Esophagus muscularis mucosa (tissue), 4 donors: ENCODE measurements around the gene UNC5A. TPM values are rescaled to one million over a fixed set of nuclear protein-coding genes. Genes with fewer than 3 reads are reported as not detected.
A peak's percentile ranks its signal among the peaks of the same experiment; 100 is the strongest.
"Not testable (repeated sequence)": the region's sequence is repeated elsewhere in the genome, so short reads cannot be mapped to it uniquely, and the experiment has no call there.

Source experiments
- DNase-seq: peaks from one replicate; pipeline ENCODE4 v3.0.0-alpha.2; 2017; ENCODE audit errors: extremely low spot score
- H3K27ac ChIP-seq, 4 donors: fragments of 200-600 bp; sonication (generic); replicated peaks in 1 of 4; 1 replicate in 3 of 4; 2 replicates in 1 of 4; pipeline ENCODE4 v1.5.1; 2016 to 2019; ENCODE audit warnings: mild to moderate bottlenecking in 1 of 4
- H3K27me3 ChIP-seq, 4 donors: fragments of 200-600 bp; sonication (generic); one replicate each; pipeline versions ENCODE4 v1.5.1 to v1.6.0; 2016 to 2019
- H3K36me3 ChIP-seq, 4 donors: fragments of 200-600 bp; sonication (generic); one replicate each; pipeline ENCODE4 v1.5.1; 2016 to 2019
- H3K4me1 ChIP-seq, 4 donors: fragments of 200-600 bp; sonication (generic); one replicate each; pipeline ENCODE4 v1.5.1; 2016 to 2019
- H3K4me3 ChIP-seq, 4 donors: fragments of 200-600 bp; sonication (generic); 1 replicate in 2 of 4; 2 replicates in 2 of 4; pipeline ENCODE4 v1.5.1; 2016 to 2019; ENCODE audit warnings: mild to moderate bottlenecking in 4 of 4, moderate library complexity in 1 of 4
- H3K9me3 ChIP-seq, 4 donors: fragments of 200-600 bp; sonication (generic); 1 replicate in 3 of 4; 2 replicates in 1 of 4; pipeline ENCODE4 v1.5.1; 2016 to 2019
- EP300 ChIP-seq: sonication (generic); formaldehyde crosslinking; IDR thresholded peaks from one replicate; pipeline ENCODE4 v1.6.1; 2017; ENCODE audit warnings: antibody characterized with exemption
- POLR2A ChIP-seq: fragments of 450-650 bp; IDR thresholded peaks from one replicate; pipeline ENCODE4 v1.6.1; 2017; ENCODE audit warnings: antibody characterized with exemption, moderate library complexity, mild to moderate bottlenecking, low read depth
- POLR2AphosphoS5 ChIP-seq, 2 donors: sonication (generic); formaldehyde crosslinking; IDR thresholded peaks; one replicate each; pipeline ENCODE4 v1.6.1; 2017; ENCODE audit warnings: antibody characterized with exemption in 2 of 2
- WGBS: methylation state at CpG from one replicate; pipeline ENCODE4 v1.1.5; 2018; 5-methylcytosine and 5-hydroxymethylcytosine counted together
- intact Hi-C: fragments of 100-400 bp; cut with DNase I; formaldehyde crosslinking; loops from one replicate; pipeline ENCODE4 v1.15.1; 2023
- total RNA-seq, 4 donors: library from RNA; depleted of rRNA; stranded (reverse); fragments of >200 nt; gene quantifications; one replicate each; pipeline versions ENCODE4 v1.1.0 to v1.2.1, GENCODE V29; 2016
- TF ChIP-seq, protein P1 (sequence below), 3 experiments: fragments of 200-600 bp in 2 of 3; fragments of 450-650 bp in 1 of 3; sonication (generic) in 2 of 3; IDR thresholded peaks; one replicate each; pipeline ENCODE4 v1.5.1; 2017 to 2019; ENCODE audit warnings: antibody characterized with exemption in 3 of 3, mild to moderate bottlenecking in 2 of 3, moderate library complexity in 1 of 3

UNC5A gene
- total RNA-seq, 4 donors from 2014 or later = not detected

DNA sequence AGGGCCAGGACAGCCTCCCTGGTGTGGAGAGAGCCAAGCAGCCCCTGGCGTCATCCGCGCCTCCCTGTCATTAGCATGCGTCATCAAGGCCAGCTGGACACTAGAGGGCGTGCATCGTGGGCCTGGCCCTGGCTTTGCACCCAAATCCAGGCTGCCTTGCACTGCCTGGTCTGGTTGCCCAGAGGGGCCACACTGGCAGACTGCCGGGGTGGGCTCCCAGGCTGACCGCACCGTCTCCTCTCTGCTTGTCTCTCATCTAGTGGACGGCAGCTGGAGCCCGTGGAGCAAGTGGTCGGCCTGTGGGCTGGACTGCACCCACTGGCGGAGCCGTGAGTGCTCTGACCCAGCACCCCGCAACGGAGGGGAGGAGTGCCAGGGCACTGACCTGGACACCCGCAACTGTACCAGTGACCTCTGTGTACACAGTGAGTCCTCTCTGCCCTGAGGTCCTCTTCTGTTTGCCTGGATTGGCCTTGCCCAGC lies 59.8 kb downstream of the UNC5A start:
- no CpG with 5 or more reads among the region's 17 CpGs for WGBS
- Histone ChIP-seq H3K27ac (no peak overlapping the region), H3K4me3 (no peak overlapping the region), H3K4me1 (no peaks in the 10 kb centered on the region), H3K36me3 (no peaks in the 10 kb centered on the region), H3K9me3 (no peaks in the 10 kb centered on the region), H3K27me3 (peaks cover 0 to 70% (median 0%) of the 10 kb centered on the region in 4 donors)
- DNase-seq = no peak
- TF ChIP-seq EP300 = no peak
- TF ChIP-seq, protein P1, sequence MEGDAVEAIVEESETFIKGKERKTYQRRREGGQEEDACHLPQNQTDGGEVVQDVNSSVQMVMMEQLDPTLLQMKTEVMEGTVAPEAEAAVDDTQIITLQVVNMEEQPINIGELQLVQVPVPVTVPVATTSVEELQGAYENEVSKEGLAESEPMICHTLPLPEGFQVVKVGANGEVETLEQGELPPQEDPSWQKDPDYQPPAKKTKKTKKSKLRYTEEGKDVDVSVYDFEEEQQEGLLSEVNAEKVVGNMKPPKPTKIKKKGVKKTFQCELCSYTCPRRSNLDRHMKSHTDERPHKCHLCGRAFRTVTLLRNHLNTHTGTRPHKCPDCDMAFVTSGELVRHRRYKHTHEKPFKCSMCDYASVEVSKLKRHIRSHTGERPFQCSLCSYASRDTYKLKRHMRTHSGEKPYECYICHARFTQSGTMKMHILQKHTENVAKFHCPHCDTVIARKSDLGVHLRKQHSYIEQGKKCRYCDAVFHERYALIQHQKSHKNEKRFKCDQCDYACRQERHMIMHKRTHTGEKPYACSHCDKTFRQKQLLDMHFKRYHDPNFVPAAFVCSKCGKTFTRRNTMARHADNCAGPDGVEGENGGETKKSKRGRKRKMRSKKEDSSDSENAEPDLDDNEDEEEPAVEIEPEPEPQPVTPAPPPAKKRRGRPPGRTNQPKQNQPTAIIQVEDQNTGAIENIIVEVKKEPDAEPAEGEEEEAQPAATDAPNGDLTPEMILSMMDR (IDR thresholded peaks at IDR 0.05) = peak in 1 of 3 experiments; percentile 15
- intact Hi-C loops = no loop called here

DNA sequence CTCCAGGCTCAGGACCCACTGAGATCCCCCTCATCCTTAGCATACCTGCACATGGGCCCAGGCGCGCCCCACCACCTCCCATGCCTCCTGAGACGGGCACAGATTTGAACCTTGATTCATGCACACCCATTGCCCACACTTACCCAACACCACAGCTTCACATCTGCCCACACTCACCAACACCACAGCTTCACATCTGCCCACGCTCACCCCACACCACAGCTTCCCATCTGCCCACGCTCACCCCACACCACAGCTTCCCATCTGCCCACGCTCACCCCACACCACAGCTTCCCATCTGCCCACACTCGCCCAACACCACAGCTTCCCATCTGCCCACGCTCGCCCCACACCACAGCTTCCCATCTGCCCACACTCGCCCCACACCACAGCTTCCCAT lies 60.3 kb downstream of the UNC5A start:
- 88% methylated on average over 10 of the region's 10 CpGs for WGBS
- H3K4me1 ChIP-seq = not testable (repeated sequence)
- peaks cover 0 to 69% (median 0%) of the 10 kb centered on the region in 4 donors for H3K27me3 ChIP-seq

DNA sequence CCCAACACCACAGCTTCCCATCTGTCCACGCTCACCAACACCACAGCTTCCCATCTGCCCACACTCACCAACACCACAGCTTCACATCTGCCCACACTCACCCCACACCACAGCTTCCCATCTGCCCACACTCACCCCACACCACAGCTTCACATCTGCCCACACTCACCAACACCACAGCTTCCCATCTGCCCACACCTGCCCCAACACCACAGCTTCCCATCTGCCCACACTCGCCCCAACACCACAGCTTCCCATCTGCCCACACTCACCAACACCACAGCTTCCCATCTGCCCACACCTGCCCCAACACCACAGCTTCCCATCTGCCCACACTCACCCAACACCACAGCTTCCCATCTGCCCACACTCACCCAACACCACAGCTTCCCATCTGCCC lies 62.2 kb downstream of the UNC5A start:
- H3K27ac ChIP-seq, H3K36me3 ChIP-seq, H3K9me3 ChIP-seq, H3K4me1 ChIP-seq, H3K4me3 ChIP-seq, DNase-seq, intact Hi-C loops: not testable (repeated sequence)
- peaks cover 0 to 69% (median 0%) of the 10 kb centered on the region in 4 donors for H3K27me3 ChIP-seq
- 75% methylated on average over 2 of the region's 2 CpGs for WGBS

More for the DNA sequence above, 60.3 kb downstream of the UNC5A start:
- intact Hi-C loops, H3K4me3 ChIP-seq, H3K9me3 ChIP-seq, DNase-seq, H3K27ac ChIP-seq, H3K36me3 ChIP-seq: not testable (repeated sequence)

DNA sequence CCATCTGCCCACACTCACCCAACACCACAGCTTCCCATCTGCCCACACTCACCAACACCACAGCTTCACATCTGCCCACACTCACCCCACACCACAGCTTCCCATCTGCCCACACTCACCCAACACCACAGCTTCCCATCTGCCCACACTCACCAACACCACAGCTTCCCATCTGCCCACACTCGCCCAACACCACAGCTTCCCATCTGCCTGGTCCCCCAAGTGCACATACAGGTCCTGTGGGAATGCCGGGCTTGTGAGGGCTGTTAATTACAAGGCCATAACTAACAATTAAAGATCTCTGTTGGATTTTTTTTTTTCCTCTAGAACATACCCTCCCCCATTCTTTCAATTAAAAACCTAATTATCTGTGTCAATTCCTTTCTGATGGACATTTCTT lies 62.7 kb downstream of the UNC5A start:
- H3K36me3 ChIP-seq, H3K4me3 ChIP-seq, H3K27ac ChIP-seq, H3K9me3 ChIP-seq, DNase-seq, H3K4me1 ChIP-seq, intact Hi-C loops: not testable (repeated sequence)
- WGBS = 69% methylated on average over 2 of the region's 2 CpGs
- peaks cover 0 to 69% (median 0%) of the 10 kb centered on the region in 4 donors for H3K27me3 ChIP-seq

DNA sequence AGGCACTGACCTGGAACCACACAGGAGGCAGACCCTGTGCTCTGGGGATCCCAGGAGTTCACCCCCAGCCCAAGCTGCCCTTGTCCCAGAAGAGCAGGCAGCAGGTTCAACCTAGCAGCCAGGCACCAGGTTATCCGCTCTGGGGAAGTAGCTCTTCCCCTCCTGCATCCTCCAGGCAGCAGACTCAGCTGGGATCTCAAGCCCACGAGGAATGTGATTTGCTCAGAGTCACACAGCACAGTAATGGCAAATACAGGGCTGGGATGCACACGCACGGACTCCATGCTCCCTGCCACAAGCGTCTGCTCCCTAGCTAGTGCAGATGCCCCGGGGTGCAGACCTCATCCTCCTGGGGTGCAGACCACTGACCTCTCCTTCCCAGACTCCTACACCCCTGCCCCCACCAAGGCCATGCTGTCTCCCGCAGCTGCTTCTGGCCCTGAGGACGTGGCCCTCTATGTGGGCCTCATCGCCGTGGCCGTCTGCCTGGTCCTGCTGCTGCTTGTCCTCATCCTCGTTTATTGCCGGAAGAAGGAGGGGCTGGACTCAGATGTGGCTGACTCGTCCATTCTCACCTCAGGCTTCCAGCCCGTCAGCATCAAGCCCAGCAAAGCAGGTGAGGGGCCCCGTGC lies 63.3 kb downstream of the UNC5A start:
- WGBS = 47% methylated on average over 14 of the region's 16 CpGs
- Histone ChIP-seq H3K27me3 (peaks cover 0 to 69% (median 0%) of the 10 kb centered on the region in 4 donors), H3K36me3 (no peaks in the 10 kb centered on the region), H3K4me3 (no peak overlapping the region), H3K9me3 (no peaks in the 10 kb centered on the region), H3K27ac (no peak overlapping the region), H3K4me1 (no peaks in the 10 kb centered on the region)
- no peak for DNase-seq
- no peak for TF ChIP-seq EP300
- TF ChIP-seq POLR2A = no peak
- TF ChIP-seq, protein P1 (IDR thresholded peaks at IDR 0.05) = no peak
- TF ChIP-seq POLR2AphosphoS5 (IDR thresholded peaks at IDR 0.05) = no peak
- intact Hi-C loops = no loop called here

DNA sequence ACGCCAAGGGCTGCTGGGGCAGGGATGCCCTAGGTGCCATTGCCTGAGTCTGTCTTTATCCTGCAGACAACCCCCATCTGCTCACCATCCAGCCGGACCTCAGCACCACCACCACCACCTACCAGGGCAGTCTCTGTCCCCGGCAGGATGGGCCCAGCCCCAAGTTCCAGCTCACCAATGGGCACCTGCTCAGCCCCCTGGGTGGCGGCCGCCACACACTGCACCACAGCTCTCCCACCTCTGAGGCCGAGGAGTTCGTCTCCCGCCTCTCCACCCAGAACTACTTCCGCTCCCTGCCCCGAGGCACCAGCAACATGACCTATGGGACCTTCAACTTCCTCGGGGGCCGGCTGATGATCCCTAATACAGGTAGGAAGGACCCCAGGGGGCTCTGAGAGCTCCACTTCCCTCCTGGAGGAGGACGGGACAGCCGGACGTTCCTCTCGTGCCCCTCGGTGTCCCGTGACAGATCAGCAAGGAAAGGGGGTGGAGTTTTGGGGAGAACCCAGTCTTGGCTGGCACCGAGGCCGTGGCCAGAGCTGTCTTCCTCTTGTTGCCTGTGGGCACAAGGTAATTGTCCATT lies 63.9 kb downstream of the UNC5A start:
- H3K4me1 ChIP-seq = no peaks in the 10 kb centered on the region
- H3K4me3 ChIP-seq = no peak overlapping the region
- H3K27ac ChIP-seq = no peak overlapping the region
- H3K36me3 ChIP-seq = no peaks in the 10 kb centered on the region
- H3K9me3 ChIP-seq = no peaks in the 10 kb centered on the region
- DNase-seq = no peak
- peaks cover 0 to 69% (median 0%) of the 10 kb centered on the region in 4 donors for H3K27me3 ChIP-seq
- no peak for TF ChIP-seq POLR2A
- no peak for TF ChIP-seq EP300
- intact Hi-C loops = no loop called here
- WGBS = 74% methylated on average over 19 of the region's 20 CpGs
